ENCODE data around the gene MRPL40.

MRPL40 gene

DNA sequence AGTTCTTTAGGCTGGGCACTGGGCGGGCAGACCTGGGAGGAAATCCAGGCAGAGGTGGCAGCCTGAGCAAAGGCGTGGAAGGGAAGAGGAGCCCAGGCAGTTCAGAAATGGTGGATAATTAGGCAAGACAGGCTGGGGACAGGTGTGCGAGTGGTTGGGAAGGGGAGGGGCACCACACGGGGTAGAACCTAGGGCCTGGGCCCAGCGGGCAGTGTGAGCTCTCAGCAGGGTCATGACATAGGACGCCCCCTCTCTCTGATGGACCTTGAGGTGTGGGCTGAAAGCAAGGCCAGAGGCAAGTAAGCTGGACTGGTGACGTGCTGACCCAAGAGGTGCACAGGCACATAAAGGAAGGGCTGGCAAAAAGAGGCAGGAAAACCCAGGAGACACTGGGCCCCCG is 39.9 kb downstream of the MRPL40 start:
- no peak overlapping the region for H3K4me3 ChIP-seq (ENCODE audit: control insufficient read depth, low read depth, low read length)
- DNase-seq (ENCODE audit: low read depth): no peak
- TF ChIP-seq, protein P1, sequence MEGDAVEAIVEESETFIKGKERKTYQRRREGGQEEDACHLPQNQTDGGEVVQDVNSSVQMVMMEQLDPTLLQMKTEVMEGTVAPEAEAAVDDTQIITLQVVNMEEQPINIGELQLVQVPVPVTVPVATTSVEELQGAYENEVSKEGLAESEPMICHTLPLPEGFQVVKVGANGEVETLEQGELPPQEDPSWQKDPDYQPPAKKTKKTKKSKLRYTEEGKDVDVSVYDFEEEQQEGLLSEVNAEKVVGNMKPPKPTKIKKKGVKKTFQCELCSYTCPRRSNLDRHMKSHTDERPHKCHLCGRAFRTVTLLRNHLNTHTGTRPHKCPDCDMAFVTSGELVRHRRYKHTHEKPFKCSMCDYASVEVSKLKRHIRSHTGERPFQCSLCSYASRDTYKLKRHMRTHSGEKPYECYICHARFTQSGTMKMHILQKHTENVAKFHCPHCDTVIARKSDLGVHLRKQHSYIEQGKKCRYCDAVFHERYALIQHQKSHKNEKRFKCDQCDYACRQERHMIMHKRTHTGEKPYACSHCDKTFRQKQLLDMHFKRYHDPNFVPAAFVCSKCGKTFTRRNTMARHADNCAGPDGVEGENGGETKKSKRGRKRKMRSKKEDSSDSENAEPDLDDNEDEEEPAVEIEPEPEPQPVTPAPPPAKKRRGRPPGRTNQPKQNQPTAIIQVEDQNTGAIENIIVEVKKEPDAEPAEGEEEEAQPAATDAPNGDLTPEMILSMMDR (IDR thresholded peaks at IDR 0.05; ENCODE audit: control insufficient read depth, insufficient read depth, low read depth, low read length, missing control alignments): no peak

DNA sequence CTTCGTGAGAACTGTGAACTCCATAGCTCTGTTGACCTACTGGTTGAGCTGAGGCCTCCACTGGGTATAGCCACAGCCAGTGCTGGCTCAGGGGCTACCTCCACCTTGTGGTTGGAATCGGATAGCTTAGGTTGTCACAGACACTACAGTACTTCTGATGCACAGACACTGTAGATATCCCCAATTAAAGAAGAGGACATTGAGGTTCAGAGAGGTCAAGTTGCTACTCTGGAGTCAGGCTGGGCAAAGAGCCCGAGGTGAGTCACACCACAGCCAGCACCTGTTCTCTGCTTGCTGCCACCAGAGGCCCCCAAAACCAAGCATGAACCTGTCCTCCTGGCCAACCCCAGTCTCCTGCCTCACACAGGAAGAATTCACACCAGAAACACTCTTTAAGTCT is 41.2 kb downstream of the MRPL40 start:
- no peak overlapping the region for H3K4me3 ChIP-seq (ENCODE audit: control insufficient read depth, low read depth, low read length)
- DNase-seq (ENCODE audit: low read depth): no peak
- TF ChIP-seq, protein P1 (IDR thresholded peaks at IDR 0.05; ENCODE audit: control insufficient read depth, insufficient read depth, low read depth, low read length, missing control alignments): peak; percentile 1

DNA sequence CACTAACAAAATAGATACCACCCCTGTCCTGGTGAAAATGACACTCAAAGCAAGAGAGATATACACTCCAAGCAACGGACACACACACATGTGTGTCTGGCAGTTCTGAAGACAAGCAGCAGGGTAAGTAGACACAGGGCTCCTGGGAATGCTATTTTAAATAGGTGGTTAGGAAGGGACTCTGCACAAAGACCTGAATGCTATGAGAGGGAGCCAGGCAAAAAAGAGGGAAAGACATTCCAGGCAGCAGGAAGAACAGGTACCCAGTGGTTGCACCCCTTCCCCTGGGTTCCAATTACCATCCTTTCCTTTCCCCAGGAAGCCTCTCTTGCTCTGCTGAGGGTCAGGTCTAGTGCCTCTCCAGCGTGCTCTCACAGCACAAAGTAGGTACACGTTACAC is 43.7 kb downstream of the MRPL40 start:
- no peak for DNase-seq (ENCODE audit: low read depth)
- H3K4me3 ChIP-seq (ENCODE audit: control insufficient read depth, low read depth, low read length): no peak overlapping the region
- TF ChIP-seq, protein P1 (IDR thresholded peaks at IDR 0.05; ENCODE audit: control insufficient read depth, insufficient read depth, low read depth, low read length, missing control alignments): no peak

- TF ChIP-seq, protein P1 (IDR thresholded peaks at IDR 0.05; ENCODE audit: control insufficient read depth, insufficient read depth, low read depth, low read length, missing control alignments): no peak
- peak overlapping the region; percentile 91 for H3K4me3 ChIP-seq (ENCODE audit: control insufficient read depth, low read depth, low read length)
- DNase-seq (ENCODE audit: low read depth): no peak
Observed at GRCh38 chr22:19477321-19478044, 45.1 kb downstream of the MRPL40 start.

GRCh38 chr22:19478045-19478900 is 45.9 kb downstream of the MRPL40 start:
- H3K4me3 ChIP-seq (ENCODE audit: control insufficient read depth, low read depth, low read length): peak overlapping the region; percentile 91
- DNase-seq (ENCODE audit: low read depth): no peak
- TF ChIP-seq, protein P1 (IDR thresholded peaks at IDR 0.05; ENCODE audit: control insufficient read depth, insufficient read depth, low read depth, low read length, missing control alignments): no peak

- peak; percentile 25 for DNase-seq (ENCODE audit: low read depth)
- TF ChIP-seq, protein P1 (IDR thresholded peaks at IDR 0.05; ENCODE audit: control insufficient read depth, insufficient read depth, low read depth, low read length, missing control alignments): no peak
- H3K4me3 ChIP-seq (ENCODE audit: control insufficient read depth, low read depth, low read length): peak within 1 kb of the TSS; percentile 91
Observed at GRCh38 chr22:19478901-19479354, 46.6 kb downstream of the MRPL40 start, which contains the start of gene UFD1. Gene UFD1, minus strand, starts transcription at chr22:19479193. Its CDS starts 108 bp downstream, at chr22:19479085.

Data from AG09309 (cell line).